ENCODE measurements around the gene AMPD3. TPM values are rescaled to one million over a fixed set of nuclear protein-coding genes. Genes with fewer than 3 reads are reported as not detected.

AMPD3 gene
- total RNA-seq, 1 donor from 2014 or later = 4.4 TPM

- no peak for DNase-seq (ENCODE audit: low read depth)
These were observed 73.1 kb downstream of the AMPD3 start for GRCh38 chr11:10528121-10528520.

DNA sequence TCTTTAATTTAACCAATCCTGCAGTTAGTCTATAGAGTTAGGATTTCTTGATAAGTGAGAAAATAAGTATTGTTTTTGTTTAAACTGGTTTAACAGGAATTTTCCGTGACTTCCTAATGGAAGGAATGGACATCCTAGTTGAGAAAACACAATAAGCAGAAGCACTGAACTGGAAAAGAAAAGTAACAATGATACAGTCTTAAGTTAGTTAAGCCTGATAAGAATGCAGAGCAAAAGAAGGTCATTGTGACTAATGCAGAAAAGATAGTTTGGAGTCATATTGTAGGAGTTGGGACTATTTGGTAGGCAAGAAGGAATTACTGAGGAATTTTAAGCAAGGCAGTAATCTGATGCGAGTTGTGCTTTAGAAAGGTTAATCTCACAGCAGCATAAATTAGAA lies 74.2 kb downstream of the AMPD3 start:
- no peak for DNase-seq (ENCODE audit: low read depth)

- DNase-seq (ENCODE audit: low read depth) = no peak
These were observed 77.5 kb downstream of the AMPD3 start for GRCh38 chr11:10532526-10532925.

DNA sequence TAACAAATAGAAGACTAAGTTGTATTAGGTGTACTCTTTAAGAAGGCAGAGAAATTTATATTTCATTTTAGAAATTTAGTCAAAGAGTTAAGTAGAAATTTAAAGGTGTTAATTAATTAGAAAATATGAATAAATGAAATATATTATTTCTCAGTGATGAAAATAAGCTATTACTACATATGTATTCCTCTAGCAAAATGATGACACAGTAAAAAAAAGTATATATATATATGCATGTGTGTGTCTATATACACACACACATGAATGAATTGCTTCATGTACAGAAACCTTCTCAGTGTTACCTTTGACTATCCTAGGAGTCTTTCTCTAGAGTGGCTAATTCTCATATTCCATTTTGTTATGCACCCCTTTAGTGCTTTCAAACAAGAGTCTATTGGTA lies 78.3 kb downstream of the AMPD3 start:
- DNase-seq (ENCODE audit: low read depth) = no peak

GRCh38 chr11:10534316-10534715 lies 79.3 kb downstream of the AMPD3 start:
- no peak for DNase-seq (ENCODE audit: low read depth)

- DNase-seq (ENCODE audit: low read depth) = no peak
These were observed 82.5 kb downstream of the AMPD3 start for GRCh38 chr11:10537600-10537999.

DNA sequence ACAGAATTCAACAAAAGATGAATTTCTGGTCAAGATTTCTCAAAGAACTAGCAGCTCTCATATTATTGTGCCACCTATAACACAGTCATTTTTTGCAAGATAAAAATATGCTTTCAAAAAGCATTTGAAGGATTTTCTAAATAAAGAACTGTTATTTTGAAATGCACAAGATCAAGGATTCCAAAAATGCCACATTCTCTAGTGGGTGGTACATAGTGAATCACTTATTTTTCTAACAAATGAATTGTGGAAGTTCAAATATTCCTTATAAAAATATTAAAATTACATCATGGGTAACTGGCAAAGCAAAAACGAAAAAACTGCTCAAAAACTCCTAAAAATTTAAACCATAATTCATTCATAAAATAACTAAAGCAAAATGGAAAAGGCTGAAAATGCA lies 83.9 kb downstream of the AMPD3 start:
- no peak for DNase-seq (ENCODE audit: low read depth)

DNA sequence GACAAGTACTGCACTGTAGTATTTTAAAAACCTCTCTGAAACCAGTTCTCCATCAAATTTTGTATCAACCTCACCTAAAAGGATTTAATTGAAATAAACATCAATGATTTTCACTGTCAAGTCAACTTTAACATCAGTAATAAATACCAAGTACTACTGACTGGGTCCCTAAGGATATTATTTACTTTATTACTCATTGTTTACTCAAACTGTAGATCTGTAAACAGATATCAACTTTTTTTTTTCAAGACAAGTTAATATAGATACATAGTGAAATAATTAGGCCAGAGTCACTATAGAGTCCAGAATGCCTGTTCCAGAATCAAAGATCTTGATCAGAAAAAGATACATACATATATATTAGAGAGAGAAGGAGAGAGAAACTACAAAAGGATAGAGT lies 84.3 kb downstream of the AMPD3 start:
- DNase-seq (ENCODE audit: low read depth) = no peak

- peak; percentile 58 for DNase-seq (ENCODE audit: low read depth)
These were observed 85.5 kb downstream of the AMPD3 start for GRCh38 chr11:10540546-10540914.

GRCh38 chr11:10540915-10541560 lies 86.0 kb downstream of the AMPD3 start, which contains the start of gene RNF141:
RNF141 (minus strand) TSS chr11:10541187; CDS start chr11:10534158, 7,029 bp downstream.
- DNase-seq (ENCODE audit: low read depth) = peak; percentile 94

DNA sequence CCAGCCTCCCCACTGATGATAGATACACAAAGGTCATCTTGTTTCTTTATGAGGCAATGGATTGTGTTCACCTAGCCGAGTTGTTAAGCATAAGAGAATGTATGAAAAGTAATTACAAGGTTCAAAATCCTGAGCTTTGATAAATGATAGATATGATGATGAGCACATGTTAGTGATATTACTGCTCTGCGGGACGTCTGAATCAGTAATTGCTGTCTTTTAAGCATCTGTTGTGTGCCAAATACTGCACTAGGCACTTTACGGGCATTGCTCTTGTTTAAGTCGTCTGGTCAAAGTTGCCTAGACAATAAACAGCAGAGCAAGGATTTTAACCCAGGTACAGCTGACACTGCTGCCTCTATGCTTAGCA lies 86.5 kb downstream of the AMPD3 start:
- DNase-seq (ENCODE audit: low read depth) = no peak

GRCh38 chr11:10542776-10543175 lies 87.7 kb downstream of the AMPD3 start:
- no peak for DNase-seq (ENCODE audit: low read depth)

DNA sequence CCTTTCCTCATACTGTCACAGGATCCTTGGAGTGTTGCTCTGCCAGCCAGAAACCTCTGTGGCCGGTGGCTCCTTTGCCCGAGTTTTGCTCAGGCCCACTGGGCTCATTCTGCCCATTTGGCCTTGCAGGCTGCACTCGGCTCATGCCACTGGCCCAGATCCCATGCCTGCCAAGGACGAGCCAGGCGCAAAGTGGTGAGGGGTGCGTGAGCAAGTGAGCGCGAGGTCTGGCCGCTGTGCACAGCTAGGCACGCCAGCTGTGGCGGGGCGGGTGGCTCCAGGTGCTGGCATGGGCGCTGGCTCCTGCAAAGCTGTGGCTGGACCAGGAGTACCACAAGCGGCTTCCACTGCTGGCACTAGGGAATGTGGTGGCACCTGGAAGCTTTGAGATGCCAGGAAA lies 88.7 kb downstream of the AMPD3 start:
- DNase-seq (ENCODE audit: low read depth) = no peak

- peak; percentile 15 for DNase-seq (ENCODE audit: low read depth)
These were observed 89.7 kb downstream of the AMPD3 start for GRCh38 chr11:10544491-10545465.

DNA sequence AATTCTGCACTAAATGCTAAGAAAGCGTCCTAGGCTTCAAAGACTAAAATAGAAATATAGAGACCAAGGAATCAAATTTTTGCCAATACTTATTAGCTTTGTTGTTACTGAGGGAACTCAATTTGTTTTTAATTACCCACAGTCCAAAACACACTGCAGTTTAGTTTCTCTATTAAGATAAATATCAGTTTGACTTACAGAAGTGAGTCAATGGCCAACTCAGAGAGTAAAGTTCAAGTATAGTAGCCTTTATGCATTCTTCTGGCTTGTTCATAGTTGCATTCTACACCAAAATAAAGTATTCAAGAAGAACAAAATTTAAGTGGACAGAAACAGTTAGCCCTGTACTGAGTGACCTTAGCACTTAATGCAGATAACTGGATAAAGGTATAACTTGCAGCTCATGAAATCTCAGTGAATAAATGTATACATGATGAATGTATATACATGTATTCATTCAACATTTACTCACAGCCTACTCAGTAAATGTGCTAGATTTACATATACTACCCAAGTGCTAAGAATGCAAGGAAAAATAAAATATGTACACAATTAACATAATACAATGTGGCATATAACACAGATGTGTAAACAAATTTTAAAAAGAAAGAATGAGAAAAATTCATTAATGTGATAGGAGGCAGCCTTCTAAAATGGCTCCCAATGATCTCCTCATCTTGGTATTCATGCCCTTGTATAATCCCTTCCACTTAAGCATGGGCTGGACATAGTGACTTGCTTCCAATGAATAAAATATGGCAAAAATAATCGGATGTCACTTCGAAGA lies 95.6 kb downstream of the AMPD3 start:
- DNase-seq (ENCODE audit: low read depth) = no peak

GRCh38 chr11:10551290-10551592 lies 96.2 kb downstream of the AMPD3 start:
- DNase-seq (ENCODE audit: low read depth) = no peak

DNA sequence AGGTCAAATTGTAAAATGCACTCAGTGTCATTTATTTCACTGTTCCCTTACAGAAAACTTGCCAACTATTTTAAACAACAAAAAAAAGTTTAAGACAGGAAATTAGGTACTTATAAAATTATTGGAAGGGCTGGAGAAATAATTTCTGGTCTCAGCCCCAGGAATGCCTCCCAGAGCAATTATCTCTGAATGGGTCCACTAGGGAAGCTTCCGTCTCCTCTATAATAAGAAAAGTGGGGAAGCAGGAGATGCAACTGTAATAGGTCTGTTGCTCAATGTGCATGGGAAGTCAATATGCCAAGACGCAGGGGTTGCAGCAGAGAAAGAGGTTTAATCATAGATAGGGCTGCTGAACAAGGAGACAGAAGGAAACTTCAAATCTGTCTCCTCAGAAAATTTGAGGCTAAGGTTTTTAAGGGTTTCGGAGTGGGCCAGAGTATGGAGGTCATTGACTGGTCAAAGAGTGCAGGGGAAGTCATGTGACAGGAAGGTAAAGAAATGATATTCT lies 96.8 kb downstream of the AMPD3 start:
- DNase-seq (ENCODE audit: low read depth) = no peak

DNA sequence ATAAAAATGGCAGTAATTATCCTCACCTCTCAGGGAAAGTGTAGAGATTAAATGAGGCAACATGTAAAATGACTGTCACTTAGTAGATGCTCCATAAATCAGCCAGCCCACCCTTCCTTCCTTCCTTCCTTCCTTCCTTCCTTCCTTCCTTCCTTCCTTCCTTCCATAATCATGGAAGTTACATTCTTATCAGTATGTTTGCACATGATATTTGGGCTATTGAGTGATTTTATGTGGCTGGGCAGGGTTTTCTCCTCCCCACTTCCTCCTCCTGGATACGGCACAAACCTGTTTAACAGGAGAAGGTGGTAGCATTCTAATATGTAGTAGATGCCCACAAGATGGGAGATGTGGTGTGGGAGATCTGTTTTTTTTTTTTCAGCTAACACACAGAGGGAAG lies 101.5 kb downstream of the AMPD3 start:
- DNase-seq (ENCODE audit: low read depth) = no peak

All from myocyte (in vitro differentiated cells).